ENCODE results near the gene NAA60. TPM values are rescaled to one million over a fixed set of nuclear protein-coding genes. Genes with fewer than 3 reads are reported as not detected.

NAA60 gene
- total and polyA plus RNA-seq, 9 of the 15 experiments (the other 6 are each of a cell fraction or from before 2014, with no cell fraction given) = 2.1 to 49.4 (median 10.3) TPM

- Histone ChIP-seq H3K4me2 (ENCODE audit: insufficient read depth, low read length) (no peak overlapping the region), H3K27me3 (ENCODE audit: control insufficient read depth in 2 of 2, insufficient read depth in 2 of 2, low read length in 2 of 2) (no peaks in the 10 kb centered on the region), H3K4me3 (no peak overlapping the region), H4K20me1 (replicated peaks; ENCODE audit: control insufficient read depth, insufficient read depth, low read length) (no peaks in the 10 kb centered on the region), H3K9me3 (replicated peaks; ENCODE audit: control insufficient read depth, insufficient read depth, low read depth, low read length) (no peaks in the 10 kb centered on the region), H3K27ac (ENCODE audit: extremely low read depth, low read depth, low read length) (no peak overlapping the region), H3K36me3 (ENCODE audit: control insufficient read depth, insufficient read depth, low read length) (peaks cover 8% of the 10 kb centered on the region; the same call in 1 of the 3 replicates), H3K79me2 (ENCODE audit: control insufficient read depth, insufficient read depth, low read length) (no peaks in the 10 kb centered on the region), H3K9me1 (ENCODE audit: control insufficient read depth, insufficient read depth, low read length) (no peaks in the 10 kb centered on the region), H3K4me1 (replicated peaks in 1 of 2; ENCODE audit: control insufficient read depth in 2 of 2, insufficient read depth in 2 of 2, low read length in 2 of 2) (peaks cover 3 to 7% of the 10 kb centered on the region in 2 experiments; a peak in 2 of 5 replicates), H3K9ac (ENCODE audit: insufficient read depth in 1 of 2, low read depth in 2 of 2, low read length in 2 of 2) (no peak overlapping the region), H2AFZ (ENCODE audit: low read depth, low read length) (no peak overlapping the region)
- TF ChIP-seq RBM14 (IDR thresholded peaks at IDR 0.05; ENCODE audit: borderline replicate concordance, insufficient read depth, low read depth, low read length) (no peak), ZNF143 (CRISPR knock-in tag; IDR thresholded peaks at IDR 0.05) (no peak), CBFA2T2 (conservative IDR thresholded peaks at IDR 0.05) (no peak), FUS (optimal IDR thresholded peaks at IDR 0.05; ENCODE audit: low read depth, low read length) (no peak), SPI1 (IDR thresholded peaks at IDR 0.05; ENCODE audit: borderline replicate concordance, low read depth, low read length) (no peak), ZNF316 (IDR thresholded peaks at IDR 0.05) (no peak), PHF21A (IDR thresholded peaks at IDR 0.05; ENCODE audit: borderline replicate concordance, low read depth) (no peak), ZNF778 (CRISPR knock-in tag; IDR thresholded peaks at IDR 0.05) (no peak), MLLT1 (IDR thresholded peaks at IDR 0.05) (no peak), HMBOX1 (IDR thresholded peaks at IDR 0.05) (no peak), ZNF785 (CRISPR knock-in tag; IDR thresholded peaks at IDR 0.05) (no peak), ZNF24 (IDR thresholded peaks at IDR 0.05) (no peak), TCF15 (CRISPR knock-in tag; IDR thresholded peaks at IDR 0.05) (no peak), PHTF2 (CRISPR knock-in tag; IDR thresholded peaks at IDR 0.05) (no peak), THRA (IDR thresholded peaks at IDR 0.05) (no peak), ZNF764 (CRISPR knock-in tag; IDR thresholded peaks at IDR 0.05; ENCODE audit: low read depth) (no peak), ATF1 (CRISPR knock-in tag; IDR thresholded peaks at IDR 0.05) (no peak), ATF1 (tag; IDR thresholded peaks at IDR 0.05) (no peak)
- in situ Hi-C loops (cut with MboI) = no loop called here
- ChIA-PET POLR2A (interaction anchor here (0.7 kb wide), 1 partner anchor 64 kb away, joined by 4 read pairs; no protein-coding TSS in a partner anchor), CTCF (ENCODE audit: low intra/inter-chr PET ratio) (no interaction called here)
- DNase-seq (ENCODE audit: extremely low read depth in 1 of 4, low spot score in 3 of 4) (no peak), ATAC-seq (no peak), FAIRE-seq (no peak)
- 65% methylated on average over 6 of the region's 8 CpGs for WGBS (ENCODE audit: insufficient coverage, low coverage, missing lambda C conversion rate)
- no TSS peak for BruUV-seq (replicated peaks)
- intact Hi-C loops (cut with micrococcal nuclease) = no loop called here
Measured at GRCh38 chr16:3518986-3519348, 75.5 kb downstream of the NAA60 start.
